ENCODE measurements around the gene ADGRG1. TPM values are rescaled to one million over a fixed set of nuclear protein-coding genes. Genes with fewer than 3 reads are reported as not detected.

ADGRG1 gene
- total RNA-seq, 4 donors from 2014 or later: 40.0 to 55.3 (median 45.7) TPM

- 81 to 92% methylated on average over 3 to 11 of the region's 11 CpGs for WGBS, 2 donors (ENCODE audit: low coverage in 1 of 2)
- no peak overlapping the region for H3K27ac ChIP-seq
- no peak overlapping the region for H3K4me3 ChIP-seq
- no peaks in the 10 kb centered on the region for H3K36me3 ChIP-seq
- H3K9me3 ChIP-seq: no peaks in the 10 kb centered on the region
- DNase-seq: no peak
- H3K4me1 ChIP-seq: no peaks in the 10 kb centered on the region
- TF ChIP-seq EP300 (IDR thresholded peaks at IDR 0.05; ENCODE audit: low read depth) (no peak), POLR2AphosphoS5 (IDR thresholded peaks at IDR 0.05) (no peak), POLR2A (IDR thresholded peaks at IDR 0.05) (no peak), CTCF (IDR thresholded peaks at IDR 0.05) (no peak)
- H3K27me3 ChIP-seq: no peaks in the 10 kb centered on the region
- in situ Hi-C loops (cut with MboI; ENCODE audit: low pct_ligation_motif_present in 1 of 4, low pct_unique_long_range_greater_than_20kb in 1 of 4, low sequenced_read_pairs in 3 of 4) (loop anchor here in 1 of 4 donors (10.0 kb wide), 1 partner anchor 62 kb away; no protein-coding TSS in a partner anchor), intact Hi-C loops (cut with DNase I; ENCODE audit: low total_unique reads) (no loop called here)
Observed at GRCh38 chr16:57656342-57656955, 28.0 kb downstream of the ADGRG1 start.

- no peaks in the 10 kb centered on the region for H3K4me1 ChIP-seq
- intact Hi-C loops (cut with DNase I; ENCODE audit: low total_unique reads): no loop called here
- DNase-seq: no peak
- no peaks in the 10 kb centered on the region for H3K27me3 ChIP-seq
- H3K4me3 ChIP-seq: no peak overlapping the region
- WGBS, 2 donors (ENCODE audit: low coverage in 1 of 2): 80 to 95% methylated on average over 1 to 13 of the region's 13 CpGs
- H3K27ac ChIP-seq: no peak overlapping the region
- in situ Hi-C loops (cut with MboI; ENCODE audit: low pct_ligation_motif_present in 1 of 4, low pct_unique_long_range_greater_than_20kb in 1 of 4, low sequenced_read_pairs in 3 of 4): loop anchor here in 1 of 4 donors (10.0 kb wide), 1 partner anchor 62 kb away; no protein-coding TSS in a partner anchor
- TF ChIP-seq CTCF (IDR thresholded peaks at IDR 0.05): no peak
- no peak for TF ChIP-seq POLR2AphosphoS5 (IDR thresholded peaks at IDR 0.05)
- no peaks in the 10 kb centered on the region for H3K36me3 ChIP-seq
- no peaks in the 10 kb centered on the region for H3K9me3 ChIP-seq
Observed at GRCh38 chr16:57657228-57657627, 28.8 kb downstream of the ADGRG1 start.

- no peak overlapping the region for H3K4me3 ChIP-seq
- in situ Hi-C loops (cut with MboI; ENCODE audit: low pct_ligation_motif_present in 1 of 4, low pct_unique_long_range_greater_than_20kb in 1 of 4, low sequenced_read_pairs in 3 of 4): loop anchor here in 1 of 4 donors (10.0 kb wide), 1 partner anchor 64 kb away; no protein-coding TSS in a partner anchor
- H3K9me3 ChIP-seq: no peaks in the 10 kb centered on the region
- no peaks in the 10 kb centered on the region for H3K4me1 ChIP-seq
- intact Hi-C loops (cut with DNase I; ENCODE audit: low total_unique reads): no loop called here
- no peak for DNase-seq
- H3K36me3 ChIP-seq: no peaks in the 10 kb centered on the region
- WGBS, 2 donors (ENCODE audit: low coverage in 1 of 2): 50 to 82% methylated on average over 2 to 10 of the region's 10 CpGs
- TF ChIP-seq EP300 (IDR thresholded peaks at IDR 0.05; ENCODE audit: low read depth) (no peak), POLR2A (IDR thresholded peaks at IDR 0.05) (no peak), CTCF (IDR thresholded peaks at IDR 0.05) (no peak), POLR2AphosphoS5 (IDR thresholded peaks at IDR 0.05) (no peak)
- no peaks in the 10 kb centered on the region for H3K27me3 ChIP-seq
- H3K27ac ChIP-seq: no peak overlapping the region
Observed at GRCh38 chr16:57658130-57658877, 29.9 kb downstream of the ADGRG1 start.

GRCh38 chr16:57658878-57659674 lies 30.6 kb downstream of the ADGRG1 start:
- Histone ChIP-seq H3K9me3 (no peaks in the 10 kb centered on the region), H3K36me3 (no peaks in the 10 kb centered on the region), H3K27me3 (no peaks in the 10 kb centered on the region), H3K4me1 (no peaks in the 10 kb centered on the region), H3K4me3 (no peak overlapping the region), H3K27ac (no peak overlapping the region)
- TF ChIP-seq CTCF (IDR thresholded peaks at IDR 0.05) (no peak), POLR2AphosphoS5 (IDR thresholded peaks at IDR 0.05) (no peak), EP300 (IDR thresholded peaks at IDR 0.05; ENCODE audit: low read depth) (no peak), POLR2A (IDR thresholded peaks at IDR 0.05) (no peak)
- in situ Hi-C loops (cut with MboI; ENCODE audit: low pct_ligation_motif_present in 1 of 4, low pct_unique_long_range_greater_than_20kb in 1 of 4, low sequenced_read_pairs in 3 of 4) (loop anchor here in 1 of 4 donors (10.0 kb wide), 1 partner anchor 64 kb away; no protein-coding TSS in a partner anchor), intact Hi-C loops (cut with DNase I; ENCODE audit: low total_unique reads) (no loop called here)
- DNase-seq: no peak
- WGBS, 2 donors (ENCODE audit: low coverage in 1 of 2): 78% methylated on average over 19 of the region's 19 CpGs; no CpG with 5 or more reads in 1 of the 2 donors

Data from transverse colon (tissue), 4 donors.